ENCODE measurements around the gene LRRK1.

DNA sequence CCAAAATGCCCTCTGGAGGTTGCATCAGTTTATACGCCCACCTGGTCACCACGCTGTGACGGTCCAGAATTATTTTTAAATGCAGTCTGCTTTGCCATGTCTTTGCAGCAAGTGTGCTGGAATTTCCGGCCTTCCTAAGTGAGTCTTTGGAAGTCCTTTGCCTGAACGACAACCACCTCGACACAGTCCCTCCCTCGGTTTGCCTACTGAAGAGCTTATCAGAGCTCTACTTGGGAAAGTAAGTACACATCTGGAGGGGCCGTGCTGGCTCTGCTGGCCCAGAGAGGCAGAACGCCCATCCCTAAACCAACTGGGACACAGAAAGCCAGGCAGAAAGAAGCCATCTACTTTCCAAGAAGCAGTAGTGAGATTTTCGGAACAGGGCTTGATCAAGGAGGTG, 101.8 kb downstream of the LRRK1 start:
- TF ChIP-seq RFX5 (IDR thresholded peaks at IDR 0.05) (no peak), CTCF (IDR thresholded peaks at IDR 0.05) (no peak), MAZ (IDR thresholded peaks at IDR 0.05; ENCODE audit: borderline replicate concordance, low read depth, low read length) (no peak), HOXB5 (CRISPR knock-in tag; IDR thresholded peaks at IDR 0.05) (no peak), POLR2A (IDR thresholded peaks at IDR 0.05; ENCODE audit: low read length) (no peak), EP300 (IDR thresholded peaks at IDR 0.05) (no peak), CHD2 (IDR thresholded peaks at IDR 0.05; ENCODE audit: low read length, partially characterized antibody) (no peak), HDAC2 (IDR thresholded peaks at IDR 0.05) (no peak), RAD21 (conservative IDR thresholded peaks at IDR 0.05 in 1 of 2, IDR thresholded peaks at IDR 0.05 in 1 of 2) (no peak), SMC3 (IDR thresholded peaks at IDR 0.05) (no peak)
- TF ChIP-seq, protein P1, sequence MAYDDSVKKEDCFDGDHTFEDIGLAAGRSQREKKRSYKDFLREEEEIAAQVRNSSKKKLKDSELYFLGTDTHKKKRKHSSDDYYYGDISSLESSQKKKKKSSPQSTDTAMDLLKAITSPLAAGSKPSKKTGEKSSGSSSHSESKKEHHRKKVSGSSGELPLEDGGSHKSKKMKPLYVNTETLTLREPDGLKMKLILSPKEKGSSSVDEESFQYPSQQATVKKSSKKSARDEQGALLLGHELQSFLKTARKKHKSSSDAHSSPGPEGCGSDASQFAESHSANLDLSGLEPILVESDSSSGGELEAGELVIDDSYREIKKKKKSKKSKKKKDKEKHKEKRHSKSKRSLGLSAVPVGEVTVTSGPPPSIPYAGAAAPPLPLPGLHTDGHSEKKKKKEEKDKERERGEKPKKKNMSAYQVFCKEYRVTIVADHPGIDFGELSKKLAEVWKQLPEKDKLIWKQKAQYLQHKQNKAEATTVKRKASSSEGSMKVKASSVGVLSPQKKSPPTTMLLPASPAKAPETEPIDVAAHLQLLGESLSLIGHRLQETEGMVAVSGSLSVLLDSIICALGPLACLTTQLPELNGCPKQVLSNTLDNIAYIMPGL (CRISPR knock-in tag; IDR thresholded peaks at IDR 0.05; ENCODE audit: borderline replicate concordance): no peak

All from A549 (cell line).